CD4-positive, alpha-beta T cell treated with Interleukin-4 for 4 hours (primary cell): ENCODE results near the gene BIRC5.
A peak's percentile ranks its signal among the peaks of the same experiment; 100 is the strongest.
"Not testable (repeated sequence)": the region's sequence is repeated elsewhere in the genome, so short reads cannot be mapped to it uniquely, and the experiment has no call there.

Experiments
- DNase-seq: peaks from one replicate; pipeline ENCODE4 v3.0.0-alpha.2; 2020

The BIRC5 gene

GRCh38 chr17:78241277-78242023 lies 27.4 kb downstream of the BIRC5 start:
- no peak for DNase-seq

- DNase-seq, result peak; percentile 17
Observed at GRCh38 chr17:78242024-78242742, 28.1 kb downstream of the BIRC5 start.

- no peak for DNase-seq
Observed at GRCh38 chr17:78247304-78247703, 33.3 kb downstream of the BIRC5 start.

GRCh38 chr17:78248051-78248914 lies 34.2 kb downstream of the BIRC5 start:
- DNase-seq, result no peak

GRCh38 chr17:78249074-78249817 lies 35.2 kb downstream of the BIRC5 start:
- no peak for DNase-seq

GRCh38 chr17:78249818-78250806 lies 36.1 kb downstream of the BIRC5 start:
- no peak for DNase-seq

- peak; percentile 74 for DNase-seq
Observed at GRCh38 chr17:78250891-78251772, 37.1 kb downstream of the BIRC5 start.

GRCh38 chr17:78251773-78252103 lies 37.7 kb downstream of the BIRC5 start:
- no peak for DNase-seq

GRCh38 chr17:78252111-78252634 lies 38.1 kb downstream of the BIRC5 start:
- peak; percentile 85 for DNase-seq

- DNase-seq, result no peak
Observed at GRCh38 chr17:78252701-78253635, 38.9 kb downstream of the BIRC5 start.

GRCh38 chr17:78253636-78253945 lies 39.5 kb downstream of the BIRC5 start:
- DNase-seq, result not testable (repeated sequence)

GRCh38 chr17:78253946-78254672 lies 40.1 kb downstream of the BIRC5 start:
- peak; percentile 71 for DNase-seq

- DNase-seq, result no peak
Observed at GRCh38 chr17:78255029-78255656, 41.1 kb downstream of the BIRC5 start.

- no peak for DNase-seq
Observed at GRCh38 chr17:78255953-78256706, 42.1 kb downstream of the BIRC5 start.

GRCh38 chr17:78256707-78257591 lies 42.9 kb downstream of the BIRC5 start:
- no peak for DNase-seq

GRCh38 chr17:78257810-78258322 lies 43.8 kb downstream of the BIRC5 start:
- DNase-seq, result no peak
